Raji (cell line): ENCODE results near the gene SALL4.

Experiments used
- POLR2A ChIP-seq: IDR thresholded peaks from 2 replicates; pipeline ENCODE4 v1.6.1; 2011; ENCODE audit warnings: low read depth, low read length, control low read depth; ENCODE audit not compliant: insufficient read depth

Gene SALL4

DNA sequence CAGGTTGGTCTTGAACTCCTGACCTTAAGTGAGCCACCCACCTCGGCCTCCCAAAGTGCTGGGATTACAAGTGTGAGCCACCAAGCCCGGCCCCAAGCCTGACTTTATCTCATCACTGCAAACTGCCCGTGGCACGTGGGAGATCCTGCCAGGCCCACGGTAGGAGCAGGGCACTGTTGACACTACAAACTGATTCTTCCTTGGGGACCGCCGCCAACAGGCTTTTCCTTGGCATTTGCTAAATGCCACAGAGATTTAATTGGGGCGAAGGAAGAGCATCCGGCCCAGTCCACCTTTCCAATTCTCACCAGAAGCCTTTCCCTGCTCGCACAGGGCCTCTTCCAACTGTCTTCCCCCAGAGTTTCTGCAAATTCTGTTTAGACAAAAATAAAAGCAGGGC lies 45.1 kb downstream of the SALL4 start:
- TF ChIP-seq POLR2A, result no peak

DNA sequence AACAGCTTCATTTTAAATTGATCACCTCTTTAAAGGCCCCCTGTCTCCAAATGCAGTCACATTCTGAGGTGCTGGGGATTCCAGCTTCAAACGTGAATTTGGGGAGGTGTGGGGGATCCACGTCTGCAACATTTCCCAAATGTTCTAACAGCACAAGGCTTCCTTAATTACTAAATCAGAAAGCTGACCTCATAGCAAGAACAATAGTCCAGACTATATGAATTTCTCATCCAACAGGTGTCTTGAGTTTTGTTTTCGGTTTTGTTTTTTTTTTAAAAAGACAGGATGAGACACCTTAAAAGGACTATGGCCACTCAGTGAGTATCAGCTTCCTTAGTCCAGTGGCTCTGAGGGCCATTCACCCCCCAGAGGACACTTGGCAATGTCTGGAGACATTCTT lies 45.7 kb downstream of the SALL4 start:
- TF ChIP-seq POLR2A, result no peak

DNA sequence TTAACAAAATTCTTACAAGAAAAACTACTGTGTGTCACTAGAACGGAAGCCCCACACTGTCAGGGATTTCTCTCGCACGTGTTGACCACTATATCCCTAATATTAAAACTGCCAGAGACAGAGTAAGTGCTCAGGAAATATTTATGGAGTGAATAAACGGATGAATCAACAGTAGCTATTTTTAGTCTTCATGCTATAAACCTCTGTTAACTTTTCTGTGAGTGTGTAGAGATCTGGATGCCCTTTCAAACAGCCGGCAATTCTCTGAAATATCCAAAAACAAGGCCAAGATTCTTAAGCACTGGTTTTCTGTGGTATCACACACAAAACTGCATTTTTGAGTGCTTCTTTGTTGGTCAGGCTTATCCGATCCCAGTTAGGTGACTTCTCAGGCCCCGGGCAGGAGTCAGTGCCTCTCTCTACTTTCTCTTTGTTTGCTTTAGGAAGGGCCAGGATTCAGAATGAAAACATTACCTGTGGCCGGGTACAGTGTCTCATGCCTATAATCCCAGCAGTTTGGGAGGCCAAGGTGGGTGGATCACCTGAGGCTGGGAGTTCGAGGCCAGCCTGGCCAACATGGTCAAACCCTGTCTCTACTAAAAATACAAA lies 49.9 kb downstream of the SALL4 start:
- TF ChIP-seq POLR2A, result no peak

- no peak for TF ChIP-seq POLR2A
Observed at GRCh38 chr20:51750770-51751388, 51.4 kb downstream of the SALL4 start.

- no peak for TF ChIP-seq POLR2A
Observed at GRCh38 chr20:51750037-51750769, 52.1 kb downstream of the SALL4 start.

GRCh38 chr20:51749674-51750036 lies 52.7 kb downstream of the SALL4 start:
- TF ChIP-seq POLR2A, result no peak

DNA sequence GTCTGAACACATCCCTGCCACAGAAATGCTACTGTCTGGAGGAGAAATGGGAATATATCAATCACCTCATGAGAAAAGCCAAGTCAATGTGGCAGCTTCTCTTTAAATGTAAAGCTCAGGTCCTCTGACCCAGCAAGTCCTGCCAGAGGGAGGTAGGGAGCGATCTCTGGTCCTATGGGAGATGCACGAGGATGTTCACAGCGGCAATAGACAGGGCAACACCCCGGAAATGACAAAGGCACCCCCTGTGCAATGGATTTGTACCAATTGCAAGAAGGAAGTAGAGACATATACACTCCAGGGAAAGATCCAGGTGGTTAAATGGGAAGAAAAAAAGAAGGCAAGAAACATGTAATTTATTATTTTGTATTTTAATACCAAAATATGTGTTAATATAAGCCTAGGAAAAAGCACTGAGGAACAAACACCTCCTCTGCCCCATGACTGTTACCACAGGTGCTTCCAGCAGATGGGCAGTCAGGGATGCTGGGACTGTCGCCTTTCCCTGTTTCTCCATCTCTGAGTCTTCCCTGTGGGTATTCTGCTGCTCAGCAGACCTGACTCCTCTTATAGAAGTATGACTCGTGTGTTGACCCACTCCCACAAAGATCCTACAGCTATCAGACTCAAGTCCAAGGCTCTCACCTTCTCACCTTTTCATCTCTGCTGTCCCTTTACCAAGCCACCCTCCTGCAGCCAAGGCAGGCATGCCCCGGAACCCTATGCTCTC lies 55.0 kb downstream of the SALL4 start:
- TF ChIP-seq POLR2A, result no peak

GRCh38 chr20:51745804-51746203 lies 56.5 kb downstream of the SALL4 start:
- no peak for TF ChIP-seq POLR2A

DNA sequence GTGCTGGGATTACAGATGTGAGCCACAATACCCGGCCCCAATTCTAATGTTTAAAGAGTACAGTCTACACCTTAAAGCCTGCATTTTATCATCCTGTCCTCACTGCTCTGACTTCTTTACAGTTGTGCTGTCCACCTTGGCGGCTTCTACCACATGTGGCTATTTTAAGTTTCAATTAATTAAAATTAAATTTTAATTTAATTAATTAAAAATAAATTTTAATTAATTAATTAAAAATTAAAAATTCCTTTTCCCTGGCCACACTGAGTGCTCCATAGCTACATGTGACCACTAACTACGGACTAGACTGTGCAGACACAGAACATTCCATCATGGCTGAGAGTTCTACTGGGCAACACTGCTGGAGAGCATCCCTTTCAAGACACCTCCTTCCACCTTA lies 61.5 kb downstream of the SALL4 start:
- TF ChIP-seq POLR2A, result no peak

DNA sequence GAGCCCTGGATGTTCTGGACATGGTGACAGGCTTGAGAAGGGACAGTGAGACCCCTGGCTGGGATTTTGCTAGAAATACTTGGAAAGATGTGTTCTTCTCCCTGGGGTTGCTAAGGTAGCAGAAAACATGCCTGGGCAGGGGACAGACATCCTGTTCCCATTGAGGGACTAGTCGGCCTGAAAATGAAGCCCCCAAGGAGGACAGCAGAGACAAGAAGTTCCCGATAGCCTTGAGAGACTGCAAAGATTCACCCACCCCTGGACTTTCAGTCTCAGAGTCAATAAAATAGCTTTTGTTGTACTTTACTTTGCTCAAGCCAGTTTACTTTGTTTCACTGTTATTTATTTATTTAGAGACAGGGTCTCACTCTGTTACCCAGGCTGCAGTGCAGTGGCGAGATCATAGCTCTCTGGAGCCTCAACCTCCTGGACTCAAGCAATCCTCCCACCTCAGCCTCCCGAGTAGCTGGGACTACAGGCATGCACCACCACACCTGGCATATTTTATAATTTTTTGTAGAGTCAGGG lies 62.5 kb downstream of the SALL4 start:
- no peak for TF ChIP-seq POLR2A

DNA sequence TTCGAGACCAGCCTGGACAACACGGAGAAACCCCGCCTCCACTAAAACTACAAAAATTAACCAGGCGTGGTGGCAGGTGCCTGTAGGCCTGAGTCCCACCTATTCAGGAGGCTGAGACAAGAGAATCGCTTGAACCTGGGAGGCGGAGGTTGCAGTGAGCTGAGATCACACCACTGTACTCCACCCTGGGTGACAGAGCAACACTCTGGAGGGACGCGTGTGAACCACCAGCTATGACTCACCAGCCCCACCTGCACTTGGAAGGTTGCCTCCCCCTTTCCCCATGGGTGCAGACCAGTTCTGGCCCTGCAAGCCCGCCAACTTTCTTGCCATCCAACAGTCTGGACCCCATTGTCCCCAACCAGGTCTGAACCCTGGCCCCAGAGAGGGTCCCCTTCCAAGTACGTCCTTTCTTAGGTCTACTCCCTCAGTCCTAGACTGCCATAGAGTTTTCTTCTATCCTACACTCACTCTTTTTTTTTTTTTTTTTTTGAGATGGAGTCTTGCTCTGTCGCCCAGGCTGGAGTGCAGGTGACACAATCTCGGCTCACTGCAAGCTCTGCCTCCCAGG lies 63.4 kb downstream of the SALL4 start:
- no peak for TF ChIP-seq POLR2A

DNA sequence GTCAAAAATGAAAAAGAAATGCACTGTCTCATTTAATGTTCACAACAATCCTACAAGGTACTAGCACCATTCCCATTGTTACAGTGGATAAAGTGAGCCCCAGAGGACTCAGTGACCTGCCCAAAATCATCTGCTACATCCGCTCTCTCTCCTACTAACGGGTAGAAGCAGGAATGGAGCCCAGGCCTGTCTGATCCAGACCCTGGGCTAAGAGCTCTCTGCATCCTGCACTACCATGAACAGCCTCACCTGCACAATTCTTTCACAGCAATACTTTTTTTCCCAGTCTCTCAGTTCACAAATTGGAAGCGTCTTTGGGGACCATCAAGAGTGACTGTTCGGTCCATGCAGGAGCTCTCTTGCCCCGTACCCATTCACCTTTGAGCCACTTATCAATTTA lies 65.4 kb downstream of the SALL4 start:
- TF ChIP-seq POLR2A, result no peak

DNA sequence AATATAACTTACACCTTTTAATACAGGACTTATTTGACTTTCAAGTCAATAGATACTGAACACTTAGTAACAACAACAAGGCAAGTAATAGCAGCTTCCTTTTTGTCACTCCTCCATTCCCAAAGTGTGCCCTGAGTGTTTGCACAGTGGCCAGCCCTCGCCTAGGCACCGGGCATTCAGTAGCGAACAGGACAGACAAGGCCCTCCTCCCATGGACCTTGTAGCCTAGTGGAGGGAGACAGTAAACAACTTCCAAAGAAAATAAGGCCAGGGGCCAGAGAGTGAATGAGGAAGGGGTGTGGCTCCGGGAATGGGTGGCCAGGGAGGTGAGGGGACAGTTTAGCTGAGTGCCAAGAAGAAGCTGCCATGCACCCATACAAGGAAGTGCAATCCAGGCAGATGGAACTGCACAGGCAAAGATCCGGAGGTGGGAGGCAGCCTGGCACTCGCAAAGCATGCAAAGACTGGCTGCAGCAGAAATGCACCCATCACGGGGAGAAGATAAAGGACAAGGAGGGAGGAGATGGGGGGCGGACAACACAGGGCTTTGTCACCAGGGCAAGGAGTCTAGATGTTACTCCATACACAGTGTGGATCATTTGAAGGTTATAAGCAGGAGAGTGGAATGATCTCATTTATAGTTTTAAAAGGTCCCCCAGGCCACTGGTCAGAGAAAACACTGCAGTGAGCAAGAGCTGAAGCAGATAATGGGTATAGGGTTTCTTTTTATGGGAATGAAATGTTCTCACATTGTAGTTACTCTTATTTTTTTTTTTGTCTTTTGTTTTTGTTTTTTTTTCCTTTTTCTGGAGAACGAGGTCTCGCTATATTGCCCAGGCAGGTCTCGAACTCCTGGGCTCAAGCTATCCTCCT lies 66.4 kb downstream of the SALL4 start:
- no peak for TF ChIP-seq POLR2A
